RKO (cell line): Measurements from ENCODE around the gene USP40.
"Not testable (repeated sequence)": the region's sequence is repeated elsewhere in the genome, so short reads cannot be mapped to it uniquely, and the experiment has no call there.

Source experiments
- DNase-seq: peaks from one replicate; pipeline ENCODE4 v3.0.0-alpha.2; 2016; ENCODE audit warnings: low spot score

USP40 gene, protein sequence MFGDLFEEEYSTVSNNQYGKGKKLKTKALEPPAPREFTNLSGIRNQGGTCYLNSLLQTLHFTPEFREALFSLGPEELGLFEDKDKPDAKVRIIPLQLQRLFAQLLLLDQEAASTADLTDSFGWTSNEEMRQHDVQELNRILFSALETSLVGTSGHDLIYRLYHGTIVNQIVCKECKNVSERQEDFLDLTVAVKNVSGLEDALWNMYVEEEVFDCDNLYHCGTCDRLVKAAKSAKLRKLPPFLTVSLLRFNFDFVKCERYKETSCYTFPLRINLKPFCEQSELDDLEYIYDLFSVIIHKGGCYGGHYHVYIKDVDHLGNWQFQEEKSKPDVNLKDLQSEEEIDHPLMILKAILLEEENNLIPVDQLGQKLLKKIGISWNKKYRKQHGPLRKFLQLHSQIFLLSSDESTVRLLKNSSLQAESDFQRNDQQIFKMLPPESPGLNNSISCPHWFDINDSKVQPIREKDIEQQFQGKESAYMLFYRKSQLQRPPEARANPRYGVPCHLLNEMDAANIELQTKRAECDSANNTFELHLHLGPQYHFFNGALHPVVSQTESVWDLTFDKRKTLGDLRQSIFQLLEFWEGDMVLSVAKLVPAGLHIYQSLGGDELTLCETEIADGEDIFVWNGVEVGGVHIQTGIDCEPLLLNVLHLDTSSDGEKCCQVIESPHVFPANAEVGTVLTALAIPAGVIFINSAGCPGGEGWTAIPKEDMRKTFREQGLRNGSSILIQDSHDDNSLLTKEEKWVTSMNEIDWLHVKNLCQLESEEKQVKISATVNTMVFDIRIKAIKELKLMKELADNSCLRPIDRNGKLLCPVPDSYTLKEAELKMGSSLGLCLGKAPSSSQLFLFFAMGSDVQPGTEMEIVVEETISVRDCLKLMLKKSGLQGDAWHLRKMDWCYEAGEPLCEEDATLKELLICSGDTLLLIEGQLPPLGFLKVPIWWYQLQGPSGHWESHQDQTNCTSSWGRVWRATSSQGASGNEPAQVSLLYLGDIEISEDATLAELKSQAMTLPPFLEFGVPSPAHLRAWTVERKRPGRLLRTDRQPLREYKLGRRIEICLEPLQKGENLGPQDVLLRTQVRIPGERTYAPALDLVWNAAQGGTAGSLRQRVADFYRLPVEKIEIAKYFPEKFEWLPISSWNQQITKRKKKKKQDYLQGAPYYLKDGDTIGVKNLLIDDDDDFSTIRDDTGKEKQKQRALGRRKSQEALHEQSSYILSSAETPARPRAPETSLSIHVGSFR

DNA sequence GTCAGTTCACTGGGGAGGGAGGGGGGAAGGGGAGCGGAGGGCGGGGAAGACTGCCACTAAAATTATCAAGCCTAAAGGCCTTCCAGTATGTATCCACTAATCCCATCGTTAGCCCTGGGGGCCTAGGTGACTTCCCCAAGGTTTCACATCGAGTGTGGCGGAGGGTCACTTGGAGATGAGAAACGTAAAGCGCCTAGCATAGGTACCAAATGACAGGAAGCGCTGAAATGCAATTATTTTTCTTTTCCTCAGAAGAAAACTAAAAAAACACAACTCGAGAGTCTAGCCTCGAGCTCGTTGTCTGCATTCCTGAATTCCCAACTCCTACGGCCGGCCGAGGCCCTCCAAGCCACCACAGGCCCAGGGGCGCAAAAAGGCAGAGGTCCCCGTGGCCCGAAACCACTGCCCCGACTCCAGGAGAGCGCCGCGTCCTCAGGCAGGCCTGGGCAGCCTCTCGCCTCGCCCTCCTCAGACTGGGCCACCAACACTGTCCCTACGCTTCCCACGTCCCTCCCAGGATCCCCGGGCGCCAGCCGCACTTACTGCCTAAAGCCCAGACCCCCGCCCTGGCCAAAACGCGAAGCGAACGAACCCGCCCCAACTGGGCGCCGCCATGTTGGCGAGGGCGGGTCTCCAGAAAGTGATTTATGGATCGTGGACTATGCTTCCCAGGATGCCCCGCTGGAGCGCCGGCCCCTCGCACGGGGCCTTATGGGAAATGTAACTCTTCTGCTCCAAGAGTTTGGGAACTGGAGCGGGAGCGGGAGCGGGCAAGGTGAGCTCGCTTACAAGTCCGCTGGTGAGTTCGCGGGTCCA is at the start of gene USP40:
Gene USP40, minus strand, starts transcription at position 642 of the 816 bp plus-strand sequence. CDS start 1,228 bp downstream, outside the sequence.
- peak; percentile 94 for DNase-seq

DNA sequence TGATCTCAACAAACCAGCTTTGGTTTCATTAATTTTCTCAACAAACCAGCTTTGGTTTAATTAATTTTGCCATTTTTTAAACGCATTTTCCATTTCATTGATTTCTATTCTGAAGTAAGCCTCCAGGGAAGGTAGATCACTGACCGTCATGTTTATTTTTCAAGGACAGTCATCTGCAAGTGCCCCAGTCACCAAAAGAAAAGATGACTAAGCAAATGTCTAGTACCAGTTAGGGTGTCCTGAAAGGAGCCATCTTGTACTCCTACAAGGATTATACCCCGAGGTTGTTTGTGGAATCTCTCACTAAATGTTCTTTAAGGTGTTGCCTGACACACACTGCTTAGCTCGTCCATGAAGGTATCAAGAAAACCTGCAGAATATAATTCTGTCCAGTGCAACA is 44.7 kb upstream of the USP40 start:
- no peak for DNase-seq

DNA sequence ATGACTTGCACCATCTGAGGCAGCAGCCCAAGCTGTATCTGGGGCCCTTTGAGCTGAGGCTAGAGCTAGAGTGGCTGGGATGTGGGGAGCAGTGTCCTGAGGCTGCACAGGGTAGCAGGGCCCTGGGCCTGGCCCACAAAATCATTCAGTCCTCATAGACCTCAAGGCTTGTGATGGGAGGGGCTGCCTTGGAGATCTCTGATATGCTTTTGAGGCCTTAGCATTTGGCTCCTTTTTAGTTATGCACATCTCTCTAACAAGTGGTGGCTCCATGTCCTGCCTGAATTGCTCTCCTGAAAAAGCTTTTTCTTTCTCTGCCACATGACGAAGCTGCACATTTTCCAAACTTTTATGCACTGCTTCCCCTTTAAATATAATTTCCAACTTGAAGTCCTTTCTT is 39.1 kb upstream of the USP40 start:
- no peak for DNase-seq

DNA sequence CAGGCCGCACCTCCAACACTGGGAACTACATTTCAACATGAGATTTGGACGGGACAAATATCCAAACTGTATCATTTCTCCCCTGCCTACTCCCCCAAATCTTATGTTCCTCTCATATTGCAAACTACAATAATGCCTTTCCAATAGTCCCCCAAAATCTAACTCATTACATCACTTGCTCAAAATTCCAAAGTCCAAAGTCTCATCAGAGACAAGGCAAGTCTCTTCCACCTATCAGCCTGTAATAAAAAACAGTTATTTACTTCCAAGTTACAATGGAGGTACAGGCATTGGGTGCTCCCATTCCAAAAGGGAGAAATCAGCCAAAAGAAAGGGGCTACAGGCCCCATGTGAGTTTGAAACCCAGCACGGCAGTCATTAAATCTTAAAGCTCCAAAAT is 38.2 kb upstream of the USP40 start:
- DNase-seq, result no peak

DNA sequence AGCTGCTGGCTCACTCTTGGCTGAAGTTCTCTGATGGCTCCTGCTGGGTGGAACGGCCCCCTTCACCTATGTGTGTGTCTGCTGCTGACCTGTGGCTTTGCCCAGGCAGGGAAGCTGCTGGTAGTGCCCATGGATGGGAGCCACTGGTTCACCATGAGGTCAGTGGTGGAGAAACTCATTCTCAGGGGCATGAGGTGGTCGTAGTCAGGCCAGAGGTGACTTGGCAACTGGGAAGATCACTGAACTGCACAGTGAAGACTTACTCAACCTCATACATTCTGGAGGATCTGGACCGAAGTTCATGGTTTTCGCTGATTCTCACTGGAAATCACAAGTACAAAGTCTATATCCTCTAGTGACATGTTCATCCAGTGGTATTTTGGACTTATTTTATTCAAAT is 36.9 kb upstream of the USP40 start:
- DNase-seq, result no peak

DNA sequence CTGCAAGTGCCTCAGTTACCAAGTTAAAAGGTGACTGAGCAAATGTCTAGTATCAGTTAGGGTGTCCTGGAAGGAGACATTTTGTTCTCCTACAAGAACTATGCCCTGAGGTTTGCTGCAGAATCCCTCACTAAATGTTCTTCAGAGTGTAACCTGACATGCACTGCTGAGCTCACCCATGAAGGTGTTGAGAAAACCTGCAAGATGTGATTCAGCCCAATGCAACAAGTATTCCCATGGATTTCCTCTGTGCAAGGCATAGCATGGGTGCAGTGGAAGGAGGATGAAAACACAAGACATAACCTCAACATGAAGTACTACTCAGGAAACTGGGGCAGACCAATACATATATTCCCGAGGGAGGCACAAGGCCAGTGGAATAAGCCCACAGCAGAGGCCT is 35.5 kb upstream of the USP40 start:
- DNase-seq, result no peak

DNA sequence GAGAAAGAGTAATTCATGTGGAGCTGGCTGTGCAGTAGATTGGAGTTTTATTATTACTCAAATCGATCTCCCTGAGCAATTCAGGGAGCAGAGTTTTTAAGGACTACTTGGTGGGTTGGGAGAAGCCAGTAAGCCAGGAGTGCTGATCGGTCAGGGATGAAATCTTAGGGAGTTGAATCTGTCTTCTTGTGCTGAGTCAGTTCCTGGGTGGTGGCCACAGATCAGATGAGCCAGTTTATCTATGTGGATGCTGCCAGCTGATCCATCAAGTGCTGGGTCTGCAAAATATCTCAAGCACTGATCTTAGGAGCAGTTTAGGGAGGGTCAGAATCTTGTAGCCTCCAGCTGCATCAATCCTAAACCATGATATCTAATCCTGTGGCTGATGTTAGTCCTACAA is 33.8 kb upstream of the USP40 start:
- no peak for DNase-seq

DNA sequence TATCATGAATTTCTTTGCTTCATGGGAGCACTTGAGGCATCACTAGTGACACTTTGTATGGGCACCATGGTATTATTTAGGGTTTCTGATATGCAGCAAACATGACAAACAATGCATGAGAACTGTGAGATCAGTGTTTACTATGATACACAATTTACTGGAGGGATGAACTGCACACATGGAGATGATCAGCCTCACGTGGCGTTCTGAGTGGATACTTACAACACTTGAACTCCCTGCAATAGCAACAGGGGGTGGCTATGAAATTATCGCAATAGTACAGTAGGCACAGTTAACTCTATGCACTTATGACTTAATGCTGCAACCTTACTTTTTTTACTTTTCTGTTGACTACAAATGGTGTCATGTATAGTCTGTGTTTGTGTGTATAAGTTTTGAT is 32.4 kb upstream of the USP40 start:
- no peak for DNase-seq

DNA sequence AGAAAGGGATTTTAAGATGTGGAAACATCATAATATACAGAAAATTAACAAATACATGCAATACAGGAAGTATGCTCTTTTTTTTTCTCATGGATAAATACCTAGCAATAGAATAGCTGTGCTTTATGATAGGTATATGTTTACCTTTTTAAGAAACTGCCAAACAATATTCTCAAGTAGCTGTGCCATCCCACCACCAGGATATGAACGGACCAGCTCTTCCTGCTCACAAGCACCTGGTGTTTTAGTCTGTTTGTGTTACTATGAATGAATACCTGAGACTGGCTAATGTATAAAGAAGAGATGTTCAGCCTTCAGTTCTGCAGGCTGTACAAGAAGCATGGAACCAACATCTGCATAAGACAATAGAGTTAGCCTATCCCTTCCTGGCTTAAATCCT is 30.9 kb upstream of the USP40 start:
- no peak for DNase-seq

DNA sequence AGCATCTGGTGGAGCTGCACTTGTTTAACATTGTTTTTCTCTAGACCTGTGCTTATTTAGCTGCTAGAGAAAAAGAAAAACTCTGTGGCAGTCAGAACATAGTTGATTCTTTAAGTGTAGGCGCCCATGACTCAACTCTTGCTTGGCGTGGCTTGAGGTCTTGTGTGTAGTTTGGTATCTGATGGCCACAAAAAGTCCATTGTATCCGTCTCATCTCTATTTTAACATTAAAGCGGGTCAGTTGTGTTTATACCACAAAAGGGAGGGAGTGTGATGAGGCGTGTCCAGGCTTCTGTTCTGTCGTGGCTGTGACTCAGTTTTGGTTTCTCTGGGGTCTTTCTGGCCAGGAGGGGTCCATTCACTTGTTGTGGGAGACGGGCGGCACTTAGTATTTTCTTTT is 26.6 kb upstream of the USP40 start:
- DNase-seq, result no peak

DNA sequence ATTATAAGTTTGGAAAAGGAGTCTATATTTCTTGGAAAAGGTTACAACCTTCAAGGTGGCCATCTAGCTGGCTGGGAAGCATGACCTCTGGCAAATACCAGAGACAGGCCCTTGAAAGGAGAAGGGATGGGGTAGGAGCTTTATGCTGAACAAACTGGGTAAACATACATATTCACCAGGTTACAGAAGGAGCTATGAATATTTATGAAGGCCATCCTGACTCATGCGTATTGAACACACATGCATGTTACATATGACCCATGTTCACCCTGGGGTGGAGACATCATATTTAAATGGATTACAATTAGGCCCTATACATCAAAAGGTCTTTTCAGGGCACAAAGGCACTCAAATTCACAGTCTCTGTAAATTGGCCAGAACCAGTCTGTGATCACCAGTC is 26.1 kb upstream of the USP40 start:
- not testable (repeated sequence) for DNase-seq

DNA sequence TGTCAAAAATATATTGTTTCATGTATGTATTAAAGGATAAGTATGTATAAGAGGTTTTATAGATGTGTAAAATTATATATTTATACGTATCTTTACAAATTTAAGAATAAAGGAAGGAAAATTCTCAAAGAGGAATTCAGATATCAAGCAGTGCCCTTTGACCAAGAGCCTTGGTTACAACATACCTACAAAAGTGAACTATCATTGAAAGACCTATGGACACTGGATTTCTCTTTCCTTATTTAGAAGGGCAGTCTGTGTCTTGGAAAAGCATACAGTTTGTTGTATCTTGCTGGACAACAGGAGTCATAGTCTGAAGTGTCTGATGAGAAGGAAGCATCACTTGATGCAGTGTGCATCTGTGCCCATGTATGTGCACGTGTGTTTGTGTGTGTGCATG is 21.8 kb upstream of the USP40 start:
- DNase-seq, result no peak

DNA sequence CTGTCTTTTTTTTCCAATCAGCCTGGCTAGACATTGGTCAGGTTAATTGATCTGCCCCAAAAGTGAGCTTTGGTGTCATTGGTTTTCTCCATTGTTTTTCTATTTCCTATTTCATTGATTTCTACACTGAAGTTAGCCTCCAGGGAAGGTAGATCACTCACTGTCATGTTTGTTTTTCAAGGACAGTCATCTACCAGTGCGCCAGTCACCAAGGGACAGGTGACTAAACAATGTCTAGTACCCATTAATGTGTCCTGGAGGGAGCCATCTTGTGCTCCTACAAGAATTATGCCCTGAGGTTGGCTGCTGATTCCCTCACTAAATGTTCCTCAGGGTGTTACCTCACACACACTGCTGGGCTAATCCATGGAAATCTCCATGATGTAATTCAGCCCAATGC is 17.6 kb upstream of the USP40 start:
- DNase-seq, result no peak

DNA sequence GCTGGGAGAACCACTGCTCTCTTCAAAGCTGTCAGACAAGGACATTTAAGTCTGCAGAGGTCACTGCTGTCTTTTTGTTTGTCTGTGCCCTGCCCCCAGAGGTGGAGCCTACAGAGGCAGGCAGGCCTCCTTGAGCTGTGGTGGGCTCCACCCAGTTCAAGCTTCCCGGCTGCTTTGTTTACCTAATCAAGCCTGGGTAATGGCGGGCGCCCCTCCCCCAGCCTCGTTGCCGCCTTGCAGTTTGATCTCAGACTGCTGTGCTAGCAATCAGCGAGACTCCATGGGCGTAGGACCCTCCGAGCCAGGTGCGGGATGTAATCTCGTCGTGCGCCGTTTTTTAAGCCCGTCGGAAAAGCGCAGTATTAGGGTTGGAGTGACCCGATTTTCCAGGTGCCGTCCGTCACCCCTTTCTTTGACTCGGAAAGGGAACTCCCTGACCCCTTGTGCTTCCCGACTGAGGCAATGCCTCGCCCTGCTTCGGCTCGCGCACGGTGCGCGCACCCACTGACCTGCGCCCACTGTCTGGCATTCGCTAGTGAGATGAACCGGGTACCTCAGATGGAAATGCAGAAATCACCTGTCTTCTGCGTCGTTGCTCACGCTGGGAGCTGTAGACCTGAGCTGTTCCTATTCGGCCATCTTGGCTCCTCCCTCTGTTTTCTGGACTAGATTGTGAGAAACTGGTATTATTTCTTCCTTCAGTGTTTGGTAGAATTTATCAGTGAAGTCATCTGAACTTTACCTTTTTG is 16.8 kb upstream of the USP40 start:
- DNase-seq, result not testable (repeated sequence)

DNA sequence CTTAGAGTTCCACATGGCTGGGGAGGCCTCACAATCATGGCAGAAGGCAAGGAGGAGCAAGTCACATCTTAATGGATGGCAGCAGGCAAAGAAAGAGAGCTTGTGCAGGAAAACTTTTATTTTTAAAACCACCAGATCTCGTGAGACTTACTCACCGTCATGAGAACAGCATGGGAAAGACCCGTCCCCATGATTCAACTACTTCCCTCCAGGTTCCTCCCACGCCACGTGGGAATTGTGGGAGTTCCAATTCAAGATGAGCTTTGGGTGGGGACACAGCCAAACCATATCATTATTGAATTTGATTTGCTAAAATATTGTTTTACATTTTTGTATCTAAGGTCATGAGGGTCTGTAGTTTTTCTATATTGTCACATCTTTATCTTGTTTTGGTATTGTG is 10.8 kb upstream of the USP40 start:
- not testable (repeated sequence) for DNase-seq

DNA sequence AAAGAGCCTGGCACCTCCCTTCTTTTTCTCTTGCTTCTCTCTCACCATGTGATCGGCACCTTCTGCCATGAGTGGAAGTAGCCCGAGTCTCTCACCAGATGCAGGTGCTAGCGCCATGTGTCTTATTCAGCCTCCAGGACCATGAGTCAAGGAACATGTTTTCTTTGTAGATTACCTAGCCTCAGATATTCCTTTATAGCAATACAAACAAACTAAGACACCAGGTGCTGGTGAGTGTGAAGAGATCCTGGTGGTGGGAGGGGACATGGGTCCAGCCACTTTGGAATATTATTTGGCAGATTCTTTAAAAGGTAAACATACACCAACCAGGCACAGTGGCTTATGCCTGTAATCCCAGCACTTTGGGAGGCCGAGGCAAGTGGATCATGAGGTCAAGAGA is 5.9 kb upstream of the USP40 start:
- DNase-seq, result no peak

DNA sequence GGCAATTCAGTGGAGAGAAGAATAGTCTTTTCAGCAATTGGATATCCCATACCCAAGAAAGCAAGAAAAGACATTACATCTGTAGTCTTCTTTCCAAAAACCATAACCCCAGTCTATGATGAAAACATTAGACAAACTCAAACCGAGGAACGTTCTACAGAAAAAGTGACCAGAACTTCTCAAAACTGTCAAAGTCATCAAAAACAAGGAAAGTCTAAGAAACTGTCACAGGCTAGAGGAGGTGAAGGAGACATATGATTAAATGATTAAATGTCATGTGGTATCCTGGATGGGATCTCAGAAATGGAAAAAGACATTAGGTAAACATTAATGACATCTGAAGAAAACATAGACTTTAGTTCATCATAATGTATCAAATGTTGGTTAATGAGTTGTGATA is 4.9 kb upstream of the USP40 start:
- DNase-seq, result no peak

DNA sequence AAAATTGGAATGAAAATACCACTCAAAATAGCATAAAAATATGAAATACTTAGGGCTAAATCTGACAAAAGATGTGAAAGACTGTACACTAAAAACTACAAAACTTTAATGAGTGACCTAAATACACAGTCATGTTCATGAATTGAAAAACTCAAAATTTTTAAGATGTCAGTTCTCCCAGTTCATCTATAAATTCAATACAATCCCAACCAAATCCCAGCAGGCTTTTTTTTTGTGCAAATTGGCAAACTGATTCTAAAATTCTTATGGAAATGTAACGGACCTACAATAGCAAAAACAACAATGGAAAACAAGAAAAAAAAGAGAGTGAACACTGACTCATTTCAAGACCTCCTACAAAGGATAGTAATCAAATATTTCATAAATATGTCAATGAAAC is 4.4 kb upstream of the USP40 start:
- DNase-seq, result no peak

DNA sequence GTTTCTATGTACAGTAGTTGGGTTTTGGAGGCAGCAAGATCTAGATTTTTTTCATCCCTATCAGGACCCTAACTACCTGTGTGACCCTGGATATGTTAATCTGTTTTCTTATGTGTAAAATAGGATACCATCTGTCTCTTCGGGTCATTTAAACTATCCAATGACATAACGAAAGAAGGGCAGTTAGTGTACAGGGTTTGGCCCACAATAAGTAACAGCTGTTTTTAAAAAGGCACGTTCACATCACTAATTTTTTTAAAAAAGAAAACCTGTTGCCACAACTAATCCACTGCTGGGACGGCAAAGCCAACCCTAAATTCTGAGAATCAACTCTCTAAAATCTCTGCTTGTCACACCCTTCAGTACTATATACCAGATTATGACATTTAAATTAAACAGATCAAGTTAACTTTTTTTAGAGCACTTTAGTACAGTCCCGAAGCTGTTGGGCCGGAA is 869 bp downstream of the USP40 start:
- peak; percentile 18 for DNase-seq

DNA sequence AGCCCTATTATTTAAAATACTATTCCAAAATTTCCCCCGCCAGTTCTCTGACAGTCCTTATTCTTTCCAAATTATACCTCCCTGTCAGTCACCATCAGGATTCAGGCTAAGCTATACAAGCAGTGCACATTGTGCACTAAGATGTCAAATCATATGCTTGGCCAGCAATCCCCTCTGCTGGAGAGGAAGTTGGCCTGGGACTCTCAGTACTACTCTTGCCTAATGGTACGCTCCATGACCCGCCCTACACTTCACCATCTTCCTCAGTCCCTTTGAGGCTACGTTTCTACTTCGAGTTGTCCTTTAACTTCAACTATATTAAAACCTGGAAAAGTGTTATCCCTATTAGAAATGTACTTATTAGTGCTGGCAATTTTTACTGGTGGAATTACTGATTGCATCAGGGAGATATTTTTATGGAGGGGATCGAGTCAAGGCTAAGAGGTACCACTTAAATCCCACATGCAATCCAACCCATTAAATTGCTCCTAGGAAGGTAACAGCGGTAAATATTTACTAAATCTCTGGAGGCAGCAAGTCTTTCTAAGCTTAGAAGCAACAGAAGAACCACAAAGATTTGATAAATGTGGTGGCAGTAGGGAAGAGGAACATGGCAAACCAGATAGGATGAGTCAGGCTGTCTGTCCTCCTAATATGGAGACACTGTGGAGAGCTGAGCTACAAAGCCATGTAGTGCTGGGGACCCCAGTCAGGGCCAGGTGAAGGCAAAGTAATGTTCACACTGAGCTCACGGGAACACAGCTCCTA is 2.7 kb downstream of the USP40 start:
- no peak for DNase-seq
